Uterus (tissue), 2 donors: Measurements from ENCODE around the gene C1S.

ENCODE experiments used
- POLR2A ChIP-seq, 2 donors: fragments of 450-650 bp; IDR thresholded peaks; one replicate each; pipeline ENCODE4 v1.6.1; 2016; ENCODE audit warnings: antibody characterized with exemption in 2 of 2, mild to moderate bottlenecking in 1 of 2, moderate library complexity in 1 of 2
- TF ChIP-seq, protein P1 (sequence below), 4 experiments: fragments of 200-600 bp in 2 of 4; fragments of 450-650 bp in 2 of 4; sonication (generic) in 2 of 4; IDR thresholded peaks; one replicate each; pipeline ENCODE4 v1.5.1; 2016 to 2019; ENCODE audit warnings: antibody characterized with exemption in 4 of 4, mild to moderate bottlenecking in 2 of 4, moderate library complexity in 1 of 4

DNA sequence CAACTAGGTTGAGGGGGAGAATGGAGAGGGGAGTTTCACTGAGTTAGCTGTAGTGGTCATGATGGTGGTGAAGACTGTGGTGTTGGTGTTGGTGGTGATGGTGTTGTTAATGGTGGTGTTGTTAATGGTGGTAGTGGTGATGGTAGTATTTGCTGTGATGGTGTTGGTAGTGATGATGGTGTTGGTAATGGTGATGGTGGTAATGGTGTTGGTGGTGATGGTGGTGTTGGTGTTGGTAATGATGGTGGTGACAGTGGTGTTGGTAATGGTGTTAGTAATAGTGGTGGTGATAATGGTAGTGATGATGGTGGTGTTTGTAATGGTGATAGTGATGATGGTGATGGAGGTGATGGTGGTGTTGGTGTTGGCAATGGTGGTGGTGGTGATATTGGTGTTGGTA lies 22.6 kb downstream of the C1S start:
- TF ChIP-seq, protein P1, sequence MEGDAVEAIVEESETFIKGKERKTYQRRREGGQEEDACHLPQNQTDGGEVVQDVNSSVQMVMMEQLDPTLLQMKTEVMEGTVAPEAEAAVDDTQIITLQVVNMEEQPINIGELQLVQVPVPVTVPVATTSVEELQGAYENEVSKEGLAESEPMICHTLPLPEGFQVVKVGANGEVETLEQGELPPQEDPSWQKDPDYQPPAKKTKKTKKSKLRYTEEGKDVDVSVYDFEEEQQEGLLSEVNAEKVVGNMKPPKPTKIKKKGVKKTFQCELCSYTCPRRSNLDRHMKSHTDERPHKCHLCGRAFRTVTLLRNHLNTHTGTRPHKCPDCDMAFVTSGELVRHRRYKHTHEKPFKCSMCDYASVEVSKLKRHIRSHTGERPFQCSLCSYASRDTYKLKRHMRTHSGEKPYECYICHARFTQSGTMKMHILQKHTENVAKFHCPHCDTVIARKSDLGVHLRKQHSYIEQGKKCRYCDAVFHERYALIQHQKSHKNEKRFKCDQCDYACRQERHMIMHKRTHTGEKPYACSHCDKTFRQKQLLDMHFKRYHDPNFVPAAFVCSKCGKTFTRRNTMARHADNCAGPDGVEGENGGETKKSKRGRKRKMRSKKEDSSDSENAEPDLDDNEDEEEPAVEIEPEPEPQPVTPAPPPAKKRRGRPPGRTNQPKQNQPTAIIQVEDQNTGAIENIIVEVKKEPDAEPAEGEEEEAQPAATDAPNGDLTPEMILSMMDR (IDR thresholded peaks at IDR 0.05): no peak
- TF ChIP-seq POLR2A (IDR thresholded peaks at IDR 0.05): no peak
